IPS-20b (cell line): ENCODE data around the gene DNASE2B.

ENCODE experiments used
- H3K27ac ChIP-seq: one replicate; pipeline ENCODE4 v1.5.1; 2013; ENCODE audit warnings: low read length
- H3K27me3 ChIP-seq: 2 replicates; pipeline ENCODE4 v1.6.1; 2013; ENCODE audit warnings: mild to moderate bottlenecking, low read length, inconsistent platforms; ENCODE audit not compliant: insufficient read depth
- H3K36me3 ChIP-seq: 2 replicates; pipeline ENCODE4 v1.6.1; 2013; ENCODE audit warnings: low read depth, mild to moderate bottlenecking, inconsistent platforms, low read length, moderate library complexity; ENCODE audit not compliant: insufficient read depth
- H3K4me1 ChIP-seq: 2 replicates; pipeline ENCODE4 v1.6.1; 2013; ENCODE audit warnings: mild to moderate bottlenecking, control low read depth, inconsistent platforms, low read length, moderate library complexity; ENCODE audit not compliant: insufficient read depth
- H3K4me3 ChIP-seq: 2 replicates; pipeline ENCODE4 v1.5.1; 2013; ENCODE audit warnings: mild to moderate bottlenecking, low read length, inconsistent platforms
- H3K9ac ChIP-seq: 2 replicates; pipeline ENCODE4 v1.6.1; 2013; ENCODE audit warnings: low read depth, mild to moderate bottlenecking, inconsistent platforms, low read length, moderate library complexity
- H3K9me3 ChIP-seq: 2 replicates; pipeline ENCODE4 v1.6.1; 2013; ENCODE audit warnings: mild to moderate bottlenecking, low read depth, low read length, inconsistent platforms; ENCODE audit not compliant: insufficient read depth

DNASE2B gene

DNA sequence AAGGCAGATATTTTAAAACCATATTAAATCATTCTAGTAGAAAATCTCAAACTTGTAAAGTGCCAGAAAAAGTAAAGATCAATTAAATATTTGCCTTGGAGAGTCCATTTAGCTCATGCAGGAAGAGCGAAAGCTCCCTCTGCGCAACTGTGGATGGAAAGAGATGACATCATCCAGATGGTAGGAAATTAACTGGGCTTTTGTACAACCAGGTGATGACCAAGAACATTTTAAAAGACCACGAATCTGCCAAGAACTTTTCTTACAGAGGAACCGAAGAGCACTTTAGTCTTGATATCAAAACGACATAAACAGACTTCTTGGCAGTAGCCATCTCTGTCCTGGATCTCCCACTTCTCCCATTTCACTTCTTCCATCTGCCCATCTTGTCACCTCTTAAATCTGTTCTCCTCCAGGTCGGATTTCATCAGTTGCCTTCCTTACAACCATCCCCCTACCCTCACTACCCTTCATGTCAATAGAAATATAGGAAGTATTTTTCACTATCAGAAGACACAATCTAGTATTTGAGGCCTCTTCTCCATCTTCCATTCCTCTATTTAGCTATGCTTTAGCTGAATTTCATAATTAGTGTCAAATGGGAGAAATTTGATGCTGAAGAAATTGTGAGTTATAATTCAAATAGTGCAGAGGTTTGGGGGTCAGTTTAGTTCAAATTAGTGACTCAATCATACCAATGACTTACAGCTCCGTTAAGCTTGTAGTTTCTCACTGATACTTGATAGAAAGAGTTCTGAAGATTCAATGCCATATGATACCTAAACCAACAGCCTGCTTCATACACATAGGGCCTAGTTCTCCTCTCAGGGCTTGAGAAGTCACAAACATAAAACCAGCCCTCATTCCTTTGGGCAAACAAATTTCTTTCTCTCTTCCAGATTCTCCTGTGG lies 22.0 kb upstream of the DNASE2B start:
- H3K4me3 ChIP-seq, result no peak overlapping the region
- H3K4me1 ChIP-seq, result peaks cover 5% of the 10 kb centered on the region; the same call in 1 of the 2 replicates
- H3K27me3 ChIP-seq, result no peaks in the 10 kb centered on the region
- H3K9ac ChIP-seq, result no peak overlapping the region
- no peak overlapping the region for H3K27ac ChIP-seq
- no peaks in the 10 kb centered on the region for H3K36me3 ChIP-seq
- H3K9me3 ChIP-seq, result no peaks in the 10 kb centered on the region

DNA sequence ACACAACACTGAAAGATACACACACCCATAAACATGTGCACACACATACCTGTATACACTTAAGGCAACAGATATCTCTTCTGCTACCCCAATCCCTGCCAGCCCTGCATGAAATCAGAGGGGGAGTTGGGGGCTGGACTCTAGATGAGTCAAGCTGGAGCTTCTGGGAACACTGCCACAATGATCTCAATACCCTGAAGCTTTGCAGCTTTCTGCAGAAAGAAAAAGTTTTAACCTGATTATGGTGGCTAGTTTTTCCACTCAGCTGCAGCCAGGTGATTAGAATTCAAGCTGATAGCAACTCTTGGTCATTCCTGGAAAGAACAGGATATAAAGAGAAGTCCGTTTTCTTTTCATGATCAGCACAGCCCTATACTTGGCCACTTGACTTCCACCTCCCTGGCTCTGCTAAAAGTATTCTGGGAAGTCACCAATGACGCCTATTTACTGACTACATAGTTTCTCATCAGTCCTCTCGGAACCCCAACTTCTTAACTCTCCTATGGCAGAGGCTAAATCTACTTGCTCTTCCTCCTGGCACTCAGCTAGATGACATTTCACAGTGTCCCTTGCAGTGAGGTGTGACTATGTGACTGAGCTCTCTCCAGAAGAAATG lies 20.7 kb upstream of the DNASE2B start:
- no peak overlapping the region for H3K4me3 ChIP-seq
- no peaks in the 10 kb centered on the region for H3K9me3 ChIP-seq
- H3K36me3 ChIP-seq, result no peaks in the 10 kb centered on the region
- no peak overlapping the region for H3K27ac ChIP-seq
- H3K4me1 ChIP-seq, result peaks cover 5% of the 10 kb centered on the region; the same call in 1 of the 2 replicates
- no peaks in the 10 kb centered on the region for H3K27me3 ChIP-seq
- no peak overlapping the region for H3K9ac ChIP-seq

DNA sequence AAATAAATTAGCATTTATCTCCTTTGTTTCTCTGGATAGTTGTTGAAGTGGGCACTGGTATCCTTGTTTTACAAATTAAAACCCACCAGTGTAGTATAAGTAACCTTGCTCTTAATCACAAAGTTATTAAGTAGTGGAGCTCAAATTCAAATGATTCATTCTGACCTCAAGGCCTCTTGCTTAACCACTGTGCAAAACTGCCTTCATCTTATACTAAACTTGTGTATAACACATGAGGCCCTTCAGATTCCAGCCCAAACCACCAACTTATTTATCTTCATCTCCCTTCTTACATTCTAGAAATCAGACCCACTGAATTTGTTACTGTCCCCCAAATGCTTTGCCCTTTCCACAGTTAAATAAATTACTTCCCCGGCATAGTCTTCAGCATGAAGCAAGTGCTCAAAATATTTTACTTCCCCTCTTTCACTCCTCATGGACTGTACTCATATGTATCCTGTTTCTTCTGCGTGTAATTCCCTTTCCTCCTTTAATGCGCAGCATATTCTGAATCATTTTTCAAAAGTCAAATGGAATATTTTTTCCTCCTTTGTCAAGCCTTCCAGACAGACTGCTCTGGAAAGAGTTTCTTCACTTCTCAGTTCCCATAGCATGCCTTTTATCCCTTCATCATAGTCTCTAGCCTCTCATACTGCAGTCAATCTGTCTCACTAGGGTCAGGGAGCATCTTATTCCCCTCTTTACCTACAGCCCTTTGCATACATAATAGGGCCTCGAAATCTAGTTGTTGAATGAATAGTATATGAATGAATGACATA lies 19.0 kb upstream of the DNASE2B start:
- H3K27ac ChIP-seq, result no peak overlapping the region
- no peaks in the 10 kb centered on the region for H3K9me3 ChIP-seq
- no peak overlapping the region for H3K4me3 ChIP-seq
- no peaks in the 10 kb centered on the region for H3K27me3 ChIP-seq
- no peak overlapping the region for H3K9ac ChIP-seq
- peaks cover 5% of the 10 kb centered on the region; the same call in 1 of the 2 replicates for H3K4me1 ChIP-seq
- no peaks in the 10 kb centered on the region for H3K36me3 ChIP-seq

DNA sequence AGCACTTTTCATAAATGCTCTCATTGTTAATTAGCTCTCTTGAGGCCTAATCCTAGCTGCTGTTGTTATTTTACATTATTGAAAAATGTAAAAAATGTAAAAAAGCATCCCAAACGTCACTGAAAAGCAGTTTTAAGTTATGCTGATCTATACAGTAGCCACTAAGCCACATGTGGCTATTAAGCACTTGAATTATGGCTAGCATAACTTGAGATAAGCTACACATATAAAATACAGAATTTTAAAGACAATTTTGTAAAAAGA lies 18.4 kb upstream of the DNASE2B start:
- no peaks in the 10 kb centered on the region for H3K27me3 ChIP-seq
- H3K9me3 ChIP-seq, result no peaks in the 10 kb centered on the region
- H3K4me1 ChIP-seq, result peaks cover 5% of the 10 kb centered on the region; the same call in 1 of the 2 replicates
- H3K4me3 ChIP-seq, result no peak overlapping the region
- no peaks in the 10 kb centered on the region for H3K36me3 ChIP-seq
- H3K9ac ChIP-seq, result no peak overlapping the region
- H3K27ac ChIP-seq, result no peak overlapping the region

DNA sequence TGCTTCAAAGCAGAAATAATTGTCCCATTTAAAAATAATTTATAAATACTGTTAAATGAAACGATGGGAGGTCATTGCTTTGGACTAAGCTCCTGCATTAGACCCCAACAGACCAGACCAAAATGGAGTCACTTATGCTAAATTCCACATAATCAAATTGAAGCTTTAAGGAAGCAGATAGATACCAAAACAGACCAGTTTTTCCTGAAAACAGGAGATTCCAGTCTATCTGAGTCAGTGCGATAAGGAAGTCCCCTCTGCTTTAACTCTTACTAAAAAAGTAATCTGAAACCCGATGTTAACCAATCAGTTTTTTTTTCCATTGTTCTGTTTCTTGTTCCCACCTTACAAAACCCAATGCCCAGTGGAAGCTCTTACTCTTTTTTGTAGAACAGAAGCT lies 16.2 kb upstream of the DNASE2B start:
- no peaks in the 10 kb centered on the region for H3K9me3 ChIP-seq
- no peaks in the 10 kb centered on the region for H3K27me3 ChIP-seq
- no peak overlapping the region for H3K9ac ChIP-seq
- H3K4me3 ChIP-seq, result no peak overlapping the region
- no peaks in the 10 kb centered on the region for H3K36me3 ChIP-seq
- H3K27ac ChIP-seq, result no peak overlapping the region
- peaks cover 5% of the 10 kb centered on the region; the same call in 1 of the 2 replicates for H3K4me1 ChIP-seq

DNA sequence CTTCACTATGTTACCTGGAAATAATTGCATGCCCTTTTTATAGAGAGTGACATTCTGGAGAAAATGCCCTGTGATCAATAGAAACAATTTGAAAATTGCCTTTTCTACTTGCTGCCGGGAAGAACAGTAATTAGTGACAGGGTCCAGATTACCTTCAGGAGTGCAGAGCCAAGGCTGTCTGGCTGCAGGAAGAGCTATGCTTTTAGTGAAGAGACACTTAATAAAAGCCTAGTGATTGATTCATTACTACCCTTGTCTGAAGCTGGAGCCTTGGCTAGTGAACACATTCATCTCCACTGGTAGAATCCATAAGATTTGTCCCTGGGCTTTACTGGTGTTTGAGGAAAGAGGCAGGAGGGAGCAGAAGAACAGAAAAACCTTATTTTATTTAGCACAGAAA lies 12.9 kb upstream of the DNASE2B start:
- Histone ChIP-seq H3K9ac (no peak overlapping the region), H3K36me3 (no peaks in the 10 kb centered on the region), H3K4me1 (no peaks in the 10 kb centered on the region), H3K4me3 (no peak overlapping the region), H3K9me3 (no peaks in the 10 kb centered on the region), H3K27ac (no peak overlapping the region), H3K27me3 (no peaks in the 10 kb centered on the region)

DNA sequence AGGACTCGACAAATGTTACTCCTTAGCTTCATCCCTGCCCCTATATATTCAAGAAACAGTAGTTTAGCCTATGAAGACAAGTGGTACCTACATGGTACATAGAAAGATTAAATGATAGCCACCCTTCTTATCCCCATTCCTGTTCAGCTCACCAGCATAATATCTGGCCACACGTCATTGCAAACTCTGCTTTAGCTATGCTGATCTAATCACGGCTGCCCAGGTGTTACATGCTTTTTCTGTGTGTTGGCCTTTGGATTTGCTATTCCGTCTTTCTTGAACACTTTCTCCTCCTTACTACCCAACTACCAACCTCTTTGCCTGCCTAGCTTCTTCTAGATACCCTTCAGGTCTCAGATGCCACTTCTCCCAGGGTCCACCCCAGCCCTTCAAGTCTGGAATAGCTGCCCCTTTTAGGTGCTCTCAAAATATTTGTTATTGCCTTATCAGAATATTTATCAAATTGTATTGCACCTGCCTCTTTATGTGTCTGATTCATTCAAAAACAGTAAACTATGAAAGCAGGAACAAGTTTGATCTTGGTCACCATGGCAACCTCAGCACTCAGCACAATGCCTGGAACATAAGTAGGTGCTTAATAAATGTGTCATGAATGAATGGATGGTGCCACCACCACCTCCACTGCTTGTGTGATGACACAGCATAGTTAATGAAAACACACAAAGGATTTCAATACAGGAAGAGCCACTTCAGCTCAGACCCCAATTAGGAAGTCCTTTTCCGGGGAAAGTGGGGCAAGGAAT lies 11.4 kb upstream of the DNASE2B start:
- Histone ChIP-seq H3K9me3 (no peaks in the 10 kb centered on the region), H3K4me3 (no peak overlapping the region), H3K4me1 (no peaks in the 10 kb centered on the region), H3K27me3 (no peaks in the 10 kb centered on the region), H3K9ac (no peak overlapping the region), H3K27ac (no peak overlapping the region), H3K36me3 (no peaks in the 10 kb centered on the region)

DNA sequence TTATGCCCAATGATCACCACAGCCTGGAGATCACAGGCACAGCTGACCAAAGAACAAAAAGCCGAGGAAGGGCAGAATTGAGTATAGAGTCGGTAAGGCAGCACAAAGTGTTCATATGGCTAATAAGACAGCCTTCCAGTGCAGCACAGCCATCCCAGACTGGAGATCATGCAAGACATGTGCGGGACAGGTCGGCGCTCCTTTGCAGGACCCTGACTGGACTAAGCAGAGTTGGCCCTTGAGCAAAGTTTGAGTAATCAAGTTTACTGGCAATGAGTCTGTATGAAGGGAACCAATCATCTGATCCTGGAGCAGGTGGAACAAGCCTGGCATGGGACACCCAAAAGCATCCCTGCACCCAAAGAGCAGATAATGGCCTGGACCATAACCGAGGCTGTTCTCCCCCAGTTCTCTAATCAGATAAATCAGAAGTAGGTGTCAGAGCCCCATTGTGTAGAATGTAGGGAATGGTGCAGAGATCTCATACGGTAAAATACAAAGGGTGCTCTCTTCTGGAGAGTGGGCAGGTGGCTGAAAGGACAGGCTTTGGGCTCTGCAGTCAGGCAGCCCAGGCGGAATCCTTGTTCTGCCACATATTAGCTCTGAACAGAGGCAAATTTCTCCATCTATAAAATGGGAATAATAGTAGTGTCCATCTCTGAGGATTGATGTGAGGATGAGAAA lies 10.7 kb upstream of the DNASE2B start:
- Histone ChIP-seq H3K27me3 (no peaks in the 10 kb centered on the region), H3K27ac (no peak overlapping the region), H3K9me3 (no peaks in the 10 kb centered on the region), H3K36me3 (no peaks in the 10 kb centered on the region), H3K4me1 (no peaks in the 10 kb centered on the region), H3K9ac (no peak overlapping the region), H3K4me3 (no peak overlapping the region)

DNA sequence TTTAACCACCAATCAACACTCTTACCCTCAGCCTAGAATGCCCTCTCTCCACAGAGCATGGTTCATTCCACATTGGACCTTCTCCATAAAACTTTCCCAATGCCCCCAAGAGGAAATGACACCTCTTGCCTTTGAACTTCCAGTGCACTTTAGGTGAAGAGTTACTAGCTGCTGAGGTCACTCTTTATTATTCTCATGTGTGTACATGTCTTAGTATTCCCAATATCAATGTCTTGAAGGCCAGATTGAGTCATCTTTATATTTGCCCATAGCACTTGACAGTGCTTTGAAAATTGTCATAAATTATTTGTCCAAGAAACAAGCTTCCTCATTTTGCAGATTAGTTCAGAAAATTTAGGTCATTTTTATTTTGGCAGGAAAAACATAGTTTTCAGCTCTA lies 8.1 kb upstream of the DNASE2B start:
- no peak overlapping the region for H3K27ac ChIP-seq
- no peaks in the 10 kb centered on the region for H3K36me3 ChIP-seq

DNA sequence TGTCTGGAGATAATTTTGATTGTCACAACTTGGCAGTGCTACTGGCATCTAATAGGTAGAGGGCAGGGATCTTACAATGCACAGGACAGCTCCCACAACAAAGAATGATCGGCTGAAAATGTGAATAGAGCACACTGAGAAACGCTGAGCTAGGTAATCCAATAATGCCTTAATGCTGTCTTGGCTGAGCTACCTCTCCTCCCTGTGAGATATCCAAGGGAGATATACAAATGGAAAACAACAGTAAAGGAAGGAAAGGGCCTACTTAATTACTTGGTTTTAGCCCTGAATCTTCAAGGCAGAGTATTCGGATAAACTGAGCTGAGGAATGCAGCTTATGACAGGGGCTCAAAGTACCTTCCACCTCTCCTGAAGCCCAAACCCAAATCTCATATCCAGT lies 2.9 kb downstream of the DNASE2B start:
- H3K27ac ChIP-seq, result no peak overlapping the region
- H3K9ac ChIP-seq, result no peak overlapping the region
- H3K9me3 ChIP-seq, result no peaks in the 10 kb centered on the region
- H3K4me3 ChIP-seq, result no peak overlapping the region
- H3K4me1 ChIP-seq, result no peaks in the 10 kb centered on the region
- H3K36me3 ChIP-seq, result no peaks in the 10 kb centered on the region
- no peaks in the 10 kb centered on the region for H3K27me3 ChIP-seq

More for the DNA sequence above, 8.1 kb upstream of the DNASE2B start:
- Histone ChIP-seq H3K27me3 (no peaks in the 10 kb centered on the region), H3K9me3 (no peaks in the 10 kb centered on the region), H3K9ac (no peak overlapping the region), H3K4me3 (no peak overlapping the region), H3K4me1 (no peaks in the 10 kb centered on the region)

DNA sequence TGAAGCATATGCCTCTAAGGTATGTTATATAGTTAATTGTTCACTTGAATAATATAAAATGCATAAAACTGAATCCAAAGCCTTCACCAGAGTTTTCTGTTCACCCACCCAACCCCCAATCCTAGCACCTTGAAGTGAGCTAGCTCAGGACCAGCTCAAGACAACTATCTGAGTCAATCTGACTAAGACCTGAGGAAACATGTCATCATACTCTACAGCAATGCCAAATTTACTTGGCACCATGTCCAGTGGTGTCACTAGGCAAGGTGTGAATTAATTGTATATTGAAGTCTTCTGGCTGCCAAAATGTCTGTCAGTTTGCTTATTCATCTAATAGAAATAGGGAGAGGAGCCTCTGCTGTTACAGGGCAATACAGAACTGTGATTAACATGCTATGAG lies 3.8 kb downstream of the DNASE2B start:
- no peaks in the 10 kb centered on the region for H3K36me3 ChIP-seq
- H3K27ac ChIP-seq, result no peak overlapping the region
- no peaks in the 10 kb centered on the region for H3K4me1 ChIP-seq
- H3K9me3 ChIP-seq, result no peaks in the 10 kb centered on the region
- no peak overlapping the region for H3K4me3 ChIP-seq
- no peaks in the 10 kb centered on the region for H3K27me3 ChIP-seq
- no peak overlapping the region for H3K9ac ChIP-seq
